HAP-1 (cell line): ENCODE measurements around the gene PHACTR1.
"Not testable (repeated sequence)": the region's sequence is repeated elsewhere in the genome, so short reads cannot be mapped to it uniquely, and the experiment has no call there.

Experiments
- DNase-seq, 2 experiments: peaks; one replicate each; pipeline ENCODE4 v3.0.0-alpha.2; 2016 to 2020; ENCODE audit warnings: low spot score in 2 of 2
- H3K27me3 ChIP-seq: fragments of 250-450 bp; sonication (Bioruptor Pico); 2 replicates; pipeline ENCODE4 v1.5.1; 2020; ENCODE audit warnings: low read depth, mild to moderate bottlenecking, moderate library complexity
- H3K36me3 ChIP-seq: fragments of 250-450 bp; sonication (Bioruptor Pico); replicated peaks from 2 replicates; pipeline ENCODE4 v1.5.1; 2020; ENCODE audit warnings: mild to moderate bottlenecking
- H3K4me1 ChIP-seq: fragments of 250-450 bp; sonication (Bioruptor Pico); 2 replicates; pipeline ENCODE4 v1.5.1; 2020; ENCODE audit warnings: mild to moderate bottlenecking
- H3K4me3 ChIP-seq: fragments of 250-450 bp; sonication (Bioruptor Pico); 2 replicates; pipeline ENCODE4 v1.5.1; 2020; ENCODE audit warnings: mild to moderate bottlenecking, moderate library complexity
- H3K9me3 ChIP-seq: fragments of 250-450 bp; sonication (Bioruptor Pico); 2 replicates; pipeline ENCODE4 v1.5.1; 2020; ENCODE audit warnings: mild to moderate bottlenecking, moderate library complexity
- in situ Hi-C: fragments of 300-500 bp; cut with MboI; formaldehyde crosslinking; loops from 3 replicates; pipeline ENCODE4 v1.14.3; 2020; ENCODE audit warnings: low sequenced_read_pairs, inconsistent platforms, mixed read lengths

The PHACTR1 gene

DNA sequence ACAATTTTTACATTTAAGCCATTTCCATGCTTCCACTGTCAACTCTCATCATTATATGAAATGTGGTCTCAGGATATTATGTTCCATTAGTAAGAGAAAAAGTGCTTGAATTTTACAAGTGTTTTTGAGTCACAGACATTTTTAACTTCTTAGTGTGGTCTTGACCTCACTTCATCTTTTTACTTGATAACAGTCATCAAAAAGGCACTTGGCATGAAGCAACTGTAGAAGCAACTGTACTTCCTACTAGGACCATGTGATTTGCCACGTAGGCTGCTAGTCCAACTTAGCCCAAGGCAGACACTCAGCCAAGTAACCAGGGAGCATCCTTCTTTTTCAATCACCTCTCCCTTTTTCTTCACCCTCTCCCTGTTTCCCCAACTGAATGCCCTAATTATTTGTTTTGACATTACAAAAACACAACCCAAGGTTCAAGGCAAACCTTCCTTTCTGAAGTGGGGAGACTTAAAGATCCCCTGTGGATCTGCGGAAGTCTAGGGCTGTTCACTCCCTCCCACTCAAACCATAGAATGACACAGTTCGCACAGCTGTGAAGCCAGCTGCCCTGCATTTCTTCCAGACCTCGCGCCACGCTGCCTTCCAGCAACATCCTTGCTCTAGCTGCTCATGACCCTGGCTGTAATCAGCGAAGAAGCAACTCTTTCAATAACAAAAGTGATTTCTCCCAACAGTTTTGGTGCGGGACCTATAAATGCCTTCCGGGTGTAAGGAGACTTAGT, 45.0 kb downstream of the PHACTR1 start:
- Histone ChIP-seq H3K9me3 (no peaks in the 10 kb centered on the region), H3K4me1 (no peaks in the 10 kb centered on the region), H3K27me3 (no peaks in the 10 kb centered on the region), H3K4me3 (no peak overlapping the region), H3K36me3 (no peaks in the 10 kb centered on the region)
- in situ Hi-C loops: no loop called here
- no peak for DNase-seq

DNA sequence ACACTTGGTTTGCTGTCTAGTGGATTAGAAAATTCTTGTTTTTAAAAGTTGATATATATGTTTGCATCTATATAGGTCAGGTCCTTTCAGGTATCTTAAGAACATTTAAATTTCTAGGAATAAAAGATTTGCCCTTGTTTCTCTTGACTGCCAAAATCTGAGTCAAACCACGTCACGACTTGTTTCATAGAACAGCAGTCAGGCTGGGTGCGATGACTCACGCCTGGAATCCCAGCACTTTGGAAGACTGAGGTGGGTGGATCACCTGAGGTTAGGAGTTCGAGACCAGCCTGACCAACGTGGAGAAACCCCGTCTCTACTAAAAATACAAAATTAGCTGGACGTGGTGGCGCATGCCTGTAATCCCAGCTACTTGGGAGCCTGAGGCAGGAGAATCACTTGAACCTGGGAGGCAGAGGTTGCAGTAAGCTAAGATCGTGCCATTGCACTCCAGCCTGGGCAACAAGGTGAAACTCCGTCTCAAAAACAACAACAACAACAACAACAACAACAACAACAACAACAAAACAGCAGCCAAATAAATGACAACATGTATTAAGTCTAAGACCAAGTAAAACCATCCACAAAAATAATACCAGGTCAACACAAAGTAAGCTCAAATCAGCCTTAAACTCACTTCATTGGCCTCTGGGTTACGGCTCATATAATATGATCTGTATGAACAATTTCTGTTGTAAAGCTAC, 46.3 kb downstream of the PHACTR1 start:
- H3K9me3 ChIP-seq, H3K27me3 ChIP-seq, DNase-seq, H3K4me3 ChIP-seq, H3K4me1 ChIP-seq, H3K36me3 ChIP-seq, in situ Hi-C loops: not testable (repeated sequence)

DNA sequence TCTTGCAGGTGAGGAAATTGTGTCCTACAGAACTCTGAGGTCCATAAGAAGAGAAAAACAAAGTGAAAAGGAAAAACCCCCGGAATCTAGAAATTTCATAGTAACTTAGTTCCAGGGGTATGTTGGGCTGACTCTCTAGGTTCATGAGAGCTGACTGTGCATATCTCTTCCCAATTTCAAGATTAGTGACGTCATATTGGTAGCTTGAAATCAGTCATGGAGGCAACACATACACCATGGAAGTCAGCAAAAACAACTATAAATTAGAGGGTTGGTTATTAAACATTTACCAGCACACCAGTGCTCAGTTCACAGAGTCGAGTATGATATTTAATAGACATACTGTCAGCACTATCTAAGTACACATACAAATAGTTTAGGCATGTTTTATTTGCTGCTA, 49.8 kb downstream of the PHACTR1 start:
- Histone ChIP-seq H3K4me1 (no peaks in the 10 kb centered on the region), H3K36me3 (no peaks in the 10 kb centered on the region), H3K27me3 (no peaks in the 10 kb centered on the region)

DNA sequence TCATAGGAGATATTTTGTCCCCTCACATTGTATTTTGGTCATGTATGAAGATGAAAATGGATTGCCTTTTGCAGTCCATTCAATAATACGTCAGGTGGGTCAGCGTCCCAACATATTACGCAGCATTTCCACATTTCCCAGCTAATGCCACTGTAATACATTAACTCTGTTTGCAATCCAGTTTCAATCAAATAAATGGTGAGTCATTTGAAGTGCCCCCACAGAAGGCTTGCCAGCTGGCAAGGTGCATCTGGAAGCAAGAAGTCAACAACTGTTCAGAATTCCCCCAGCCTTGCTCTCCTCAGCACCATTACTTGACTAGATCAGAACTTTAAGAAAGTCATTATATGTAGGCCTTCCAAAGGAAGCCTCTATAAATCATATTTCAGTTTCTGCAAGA, 50.4 kb downstream of the PHACTR1 start:
- in situ Hi-C loops: no loop called here
- H3K4me1 ChIP-seq: no peaks in the 10 kb centered on the region
- no peaks in the 10 kb centered on the region for H3K9me3 ChIP-seq
- H3K4me3 ChIP-seq: no peak overlapping the region
- DNase-seq: no peak
- no peaks in the 10 kb centered on the region for H3K27me3 ChIP-seq
- H3K36me3 ChIP-seq: no peaks in the 10 kb centered on the region

More for the DNA sequence above, 49.8 kb downstream of the PHACTR1 start:
- DNase-seq: no peak
- Histone ChIP-seq H3K9me3 (no peaks in the 10 kb centered on the region), H3K4me3 (no peak overlapping the region)
- in situ Hi-C loops: no loop called here

DNA sequence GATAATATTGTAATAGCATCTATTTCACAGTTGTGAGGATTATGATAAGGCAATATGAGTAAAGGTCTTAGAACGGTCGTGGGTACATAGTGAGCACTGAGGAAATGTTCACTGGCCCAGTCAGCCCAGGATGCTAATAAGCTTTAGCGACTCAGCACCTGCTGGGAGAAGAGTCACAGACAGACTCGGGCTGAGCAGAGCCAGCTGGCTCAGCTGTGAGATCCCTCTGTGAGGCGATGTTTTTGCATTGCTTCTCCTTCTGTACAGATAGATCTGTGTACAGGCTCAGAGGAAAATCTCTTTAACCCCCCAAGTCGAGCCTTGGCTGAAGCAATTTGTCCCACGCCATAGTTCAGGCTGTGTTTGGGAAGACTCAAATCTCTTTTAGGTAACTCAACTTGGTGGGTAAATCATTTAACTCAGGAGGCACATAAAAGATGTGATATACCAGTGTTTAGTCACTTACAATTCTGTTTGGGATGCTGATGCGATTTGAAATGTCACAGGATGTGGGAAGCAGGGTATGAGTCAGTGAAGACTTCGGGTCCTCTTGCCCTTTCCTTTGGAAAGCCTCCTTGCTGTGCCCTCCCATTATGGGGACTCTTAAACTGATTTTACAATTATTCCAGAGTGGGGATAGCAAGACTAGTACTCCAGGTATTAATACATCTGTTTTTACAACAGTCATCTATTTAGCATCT, 53.1 kb downstream of the PHACTR1 start:
- Histone ChIP-seq H3K4me1 (no peaks in the 10 kb centered on the region), H3K4me3 (no peak overlapping the region), H3K36me3 (no peaks in the 10 kb centered on the region), H3K27me3 (no peaks in the 10 kb centered on the region), H3K9me3 (no peaks in the 10 kb centered on the region)
- in situ Hi-C loops: no loop called here
- no peak for DNase-seq

DNA sequence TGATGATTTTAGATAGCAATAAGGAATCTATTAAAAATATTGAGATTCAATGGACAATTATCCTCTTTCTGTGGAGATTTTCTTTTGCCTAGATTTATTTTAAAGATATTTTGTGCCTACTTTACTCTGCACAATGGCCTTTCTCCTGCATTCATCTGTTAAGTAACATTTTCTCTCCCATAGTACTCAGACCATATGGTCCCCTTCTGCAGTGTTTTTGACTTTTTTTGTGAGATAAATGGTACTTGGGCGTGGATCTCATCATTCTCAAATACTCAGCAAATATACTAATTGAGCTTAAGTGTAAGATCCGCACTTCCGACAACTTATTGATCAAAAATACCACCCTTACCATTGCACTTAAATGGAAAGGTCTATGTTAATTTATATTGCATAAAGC, 55.8 kb downstream of the PHACTR1 start:
- Histone ChIP-seq H3K36me3 (no peaks in the 10 kb centered on the region), H3K27me3 (no peaks in the 10 kb centered on the region), H3K4me3 (no peak overlapping the region), H3K9me3 (no peaks in the 10 kb centered on the region), H3K4me1 (no peaks in the 10 kb centered on the region)
- DNase-seq: no peak
- in situ Hi-C loops: no loop called here

DNA sequence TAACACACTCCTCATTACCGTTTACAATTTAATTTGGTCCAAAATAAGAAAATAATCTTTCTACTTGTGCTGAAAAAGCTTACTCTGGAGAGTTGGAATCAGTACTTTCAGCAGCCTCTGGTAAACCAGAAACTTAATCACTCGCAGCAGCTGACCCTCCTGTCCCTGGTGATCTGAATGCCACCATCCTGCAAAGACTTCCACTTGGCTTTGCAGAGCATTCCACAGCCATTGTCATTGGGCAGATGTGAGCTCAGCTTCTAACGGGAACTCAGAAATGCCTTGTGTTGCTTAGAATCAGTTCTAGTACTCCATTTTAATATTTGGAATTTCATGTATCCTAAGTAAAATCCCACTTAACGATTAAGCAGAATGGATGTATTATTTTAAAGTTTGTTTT, 59.7 kb downstream of the PHACTR1 start:
- Histone ChIP-seq H3K9me3 (no peaks in the 10 kb centered on the region), H3K4me1 (no peaks in the 10 kb centered on the region), H3K36me3 (no peaks in the 10 kb centered on the region), H3K27me3 (no peaks in the 10 kb centered on the region), H3K4me3 (no peak overlapping the region)
- no peak for DNase-seq
- in situ Hi-C loops: no loop called here

DNA sequence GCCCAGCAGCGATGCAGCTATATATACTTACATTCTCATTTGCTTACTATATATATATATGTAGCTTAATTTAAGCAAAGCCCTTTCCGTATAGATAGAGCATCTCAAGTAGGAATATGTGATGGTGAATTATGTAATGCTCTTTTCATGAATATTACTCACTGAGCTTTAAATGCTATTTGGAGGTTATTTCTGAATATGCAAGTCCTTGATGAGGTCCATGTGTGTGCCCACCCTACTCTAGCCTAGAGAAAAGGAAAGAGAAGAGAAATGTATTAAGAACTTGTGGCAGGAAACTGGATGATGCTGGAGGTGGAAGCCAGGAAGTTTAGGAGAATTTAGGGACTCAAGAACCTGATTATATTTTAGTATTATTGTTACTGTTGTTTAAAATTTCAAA, 63.2 kb downstream of the PHACTR1 start:
- Histone ChIP-seq H3K27me3 (no peaks in the 10 kb centered on the region), H3K4me3 (no peak overlapping the region), H3K4me1 (no peaks in the 10 kb centered on the region), H3K9me3 (no peaks in the 10 kb centered on the region), H3K36me3 (no peaks in the 10 kb centered on the region)
- DNase-seq: no peak
- in situ Hi-C loops: no loop called here

DNA sequence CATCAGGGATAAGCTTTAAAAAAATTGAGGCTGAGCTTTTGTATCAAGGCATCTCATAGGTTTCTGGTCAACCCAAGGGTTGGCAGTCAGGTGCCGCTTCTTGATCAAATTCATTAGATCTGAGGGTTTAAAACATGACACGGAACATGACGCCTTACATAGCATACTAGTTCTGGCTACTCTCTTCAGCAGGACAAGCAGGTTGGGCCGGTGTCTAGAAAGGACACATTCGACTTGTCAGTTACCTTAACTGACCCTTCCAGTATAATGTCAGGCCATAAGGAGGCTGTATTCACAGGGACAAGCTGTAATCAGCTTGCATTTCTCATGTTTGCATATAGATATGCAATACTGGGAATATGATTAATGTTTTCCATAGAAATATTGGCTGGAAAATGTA, 65.6 kb downstream of the PHACTR1 start:
- Histone ChIP-seq H3K4me1 (no peaks in the 10 kb centered on the region), H3K36me3 (no peaks in the 10 kb centered on the region), H3K27me3 (no peaks in the 10 kb centered on the region), H3K9me3 (no peaks in the 10 kb centered on the region), H3K4me3 (no peak overlapping the region)
- no peak for DNase-seq
- in situ Hi-C loops: no loop called here

DNA sequence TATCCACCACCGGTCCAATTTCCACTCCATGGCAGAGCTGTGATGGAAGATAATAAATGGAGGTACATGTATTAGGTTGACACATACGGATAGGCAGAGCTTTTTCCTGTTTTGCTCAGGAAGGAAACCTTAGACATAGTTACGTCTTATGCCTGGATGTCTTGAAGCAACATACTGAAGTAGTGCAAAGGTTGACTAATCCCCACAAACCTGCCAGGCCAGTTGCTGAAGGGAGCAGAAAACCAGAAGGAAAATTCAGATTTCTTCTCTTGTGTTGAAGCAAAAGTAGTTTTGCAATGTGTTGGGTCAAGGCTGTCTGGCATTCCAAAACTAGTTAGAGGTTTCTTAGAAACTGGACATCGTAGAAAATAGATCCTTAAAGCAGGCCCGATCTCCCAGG, 68.7 kb downstream of the PHACTR1 start:
- H3K9me3 ChIP-seq: no peaks in the 10 kb centered on the region
- DNase-seq: no peak
- no peaks in the 10 kb centered on the region for H3K36me3 ChIP-seq
- H3K27me3 ChIP-seq: no peaks in the 10 kb centered on the region
- no peaks in the 10 kb centered on the region for H3K4me1 ChIP-seq
- H3K4me3 ChIP-seq: no peak overlapping the region
- in situ Hi-C loops: no loop called here

DNA sequence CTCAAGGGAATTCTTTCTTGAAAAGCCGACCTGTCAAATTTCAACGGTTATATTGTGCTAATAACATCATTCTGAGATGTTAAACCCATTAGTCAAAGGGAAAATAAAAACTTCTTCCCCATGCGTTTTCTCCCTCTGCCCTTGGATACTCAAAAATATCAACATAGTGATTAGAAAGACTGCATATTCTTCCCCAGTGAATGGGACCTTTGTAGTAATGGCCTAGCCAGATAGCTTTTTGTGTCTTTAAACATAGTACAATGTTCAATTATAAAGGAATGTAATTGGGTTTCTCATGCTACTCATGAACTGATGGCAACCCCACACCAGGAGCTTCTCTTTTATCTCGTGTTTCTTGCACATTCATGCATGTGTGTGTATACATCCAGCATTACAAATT, 69.4 kb downstream of the PHACTR1 start:
- in situ Hi-C loops: no loop called here
- no peaks in the 10 kb centered on the region for H3K9me3 ChIP-seq
- no peak for DNase-seq
- no peak overlapping the region for H3K4me3 ChIP-seq
- H3K36me3 ChIP-seq: no peaks in the 10 kb centered on the region
- H3K4me1 ChIP-seq: no peaks in the 10 kb centered on the region
- no peaks in the 10 kb centered on the region for H3K27me3 ChIP-seq

DNA sequence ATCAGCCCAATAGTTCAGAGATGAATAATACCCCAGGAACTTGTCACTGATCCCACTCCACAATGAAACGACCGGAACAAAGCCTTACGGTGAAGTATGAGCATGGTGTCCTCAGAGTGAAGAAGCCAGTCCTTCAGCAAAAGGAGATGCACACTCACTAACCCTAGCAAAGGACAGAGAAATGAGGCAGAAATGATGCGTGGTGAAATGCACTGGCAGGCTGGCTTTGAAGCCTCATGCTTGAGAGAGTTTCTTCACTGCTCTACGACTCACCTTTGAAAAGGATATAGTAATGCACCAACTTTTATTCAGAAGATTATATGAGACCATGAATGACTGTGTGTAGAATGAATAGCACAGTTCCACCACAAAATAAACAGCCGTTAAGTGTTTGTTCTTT, 74.8 kb downstream of the PHACTR1 start:
- in situ Hi-C loops: no loop called here
- no peaks in the 10 kb centered on the region for H3K36me3 ChIP-seq
- DNase-seq: no peak

DNA sequence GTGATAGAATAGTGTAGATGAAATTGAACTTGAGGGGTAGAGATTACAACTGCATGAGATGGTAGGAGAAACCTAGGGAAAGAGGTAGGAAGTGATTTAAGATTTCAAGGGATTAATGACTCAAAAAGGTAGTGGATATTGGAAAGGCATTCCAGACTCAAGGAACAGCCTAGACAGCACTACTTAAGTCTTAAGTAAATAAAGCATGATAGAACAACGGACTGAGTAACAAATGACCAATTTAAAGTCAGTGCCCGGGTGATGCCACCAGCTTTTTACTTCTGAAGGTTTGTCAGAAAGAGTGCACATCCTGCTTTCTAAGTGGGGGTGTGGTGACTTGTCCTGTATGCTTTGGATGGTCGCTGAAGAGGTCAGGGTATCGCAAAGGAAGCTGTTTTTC, 81.8 kb downstream of the PHACTR1 start:
- H3K36me3 ChIP-seq: no peaks in the 10 kb centered on the region
- no peaks in the 10 kb centered on the region for H3K9me3 ChIP-seq
- in situ Hi-C loops: no loop called here
- H3K4me1 ChIP-seq: no peaks in the 10 kb centered on the region
- H3K27me3 ChIP-seq: no peaks in the 10 kb centered on the region
- H3K4me3 ChIP-seq: no peak overlapping the region
- no peak for DNase-seq

More for the DNA sequence above, 74.8 kb downstream of the PHACTR1 start:
- Histone ChIP-seq H3K27me3 (no peaks in the 10 kb centered on the region), H3K9me3 (no peaks in the 10 kb centered on the region), H3K4me3 (no peak overlapping the region), H3K4me1 (no peaks in the 10 kb centered on the region)

DNA sequence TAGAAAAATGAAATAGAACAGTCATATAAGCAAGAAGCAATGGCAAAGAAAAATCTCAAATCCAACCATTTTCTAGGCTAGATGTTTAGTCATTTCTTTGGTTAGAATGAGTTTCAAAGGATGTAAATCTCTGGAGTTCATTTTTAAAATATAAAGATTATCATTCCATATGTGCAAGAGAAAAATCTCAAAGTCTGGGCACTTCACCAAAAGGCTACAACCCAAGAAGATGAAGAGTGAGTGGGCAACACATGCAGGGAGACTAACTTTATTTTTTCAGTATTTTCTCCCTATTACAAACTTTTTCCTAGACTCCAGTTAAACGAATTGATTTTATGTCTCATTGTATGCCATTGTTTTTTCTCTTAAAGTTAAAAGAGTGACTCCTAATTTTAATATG, 83.6 kb downstream of the PHACTR1 start:
- no peaks in the 10 kb centered on the region for H3K36me3 ChIP-seq
- in situ Hi-C loops: no loop called here
- no peaks in the 10 kb centered on the region for H3K27me3 ChIP-seq
- H3K9me3 ChIP-seq: no peaks in the 10 kb centered on the region
- DNase-seq: no peak
- H3K4me3 ChIP-seq: no peak overlapping the region
- no peaks in the 10 kb centered on the region for H3K4me1 ChIP-seq
